Measurements from ENCODE around the gene KRTAP10-5. TPM values are rescaled to one million over a fixed set of nuclear protein-coding genes. Genes with fewer than 3 reads are reported as not detected.

The KRTAP10-5 gene
- polyA plus RNA-seq, 3 donors = not detected

DNA sequence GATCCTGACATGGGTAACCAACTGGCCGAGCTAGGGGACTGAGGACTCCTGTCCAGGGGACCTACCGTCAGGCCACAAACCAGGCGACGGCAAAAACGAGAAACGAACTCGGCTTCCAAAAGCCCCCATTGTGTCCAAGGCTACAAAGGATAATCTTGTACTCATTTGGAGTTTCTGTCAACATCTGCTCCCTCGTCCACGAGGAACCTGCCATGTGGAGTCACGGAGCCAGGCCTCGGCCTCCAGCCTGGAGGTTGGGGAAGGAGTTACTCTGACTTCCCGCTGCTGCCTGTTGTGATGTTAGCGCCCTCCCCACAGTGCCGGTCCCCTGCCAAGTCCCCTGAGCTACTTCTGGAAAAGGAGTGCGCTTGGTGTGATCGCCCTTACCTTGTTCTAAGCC, 47.7 kb downstream of the KRTAP10-5 start:
- DNase-seq (ENCODE audit: low read depth in 3 of 3, low spot score in 2 of 3) = no peak

DNA sequence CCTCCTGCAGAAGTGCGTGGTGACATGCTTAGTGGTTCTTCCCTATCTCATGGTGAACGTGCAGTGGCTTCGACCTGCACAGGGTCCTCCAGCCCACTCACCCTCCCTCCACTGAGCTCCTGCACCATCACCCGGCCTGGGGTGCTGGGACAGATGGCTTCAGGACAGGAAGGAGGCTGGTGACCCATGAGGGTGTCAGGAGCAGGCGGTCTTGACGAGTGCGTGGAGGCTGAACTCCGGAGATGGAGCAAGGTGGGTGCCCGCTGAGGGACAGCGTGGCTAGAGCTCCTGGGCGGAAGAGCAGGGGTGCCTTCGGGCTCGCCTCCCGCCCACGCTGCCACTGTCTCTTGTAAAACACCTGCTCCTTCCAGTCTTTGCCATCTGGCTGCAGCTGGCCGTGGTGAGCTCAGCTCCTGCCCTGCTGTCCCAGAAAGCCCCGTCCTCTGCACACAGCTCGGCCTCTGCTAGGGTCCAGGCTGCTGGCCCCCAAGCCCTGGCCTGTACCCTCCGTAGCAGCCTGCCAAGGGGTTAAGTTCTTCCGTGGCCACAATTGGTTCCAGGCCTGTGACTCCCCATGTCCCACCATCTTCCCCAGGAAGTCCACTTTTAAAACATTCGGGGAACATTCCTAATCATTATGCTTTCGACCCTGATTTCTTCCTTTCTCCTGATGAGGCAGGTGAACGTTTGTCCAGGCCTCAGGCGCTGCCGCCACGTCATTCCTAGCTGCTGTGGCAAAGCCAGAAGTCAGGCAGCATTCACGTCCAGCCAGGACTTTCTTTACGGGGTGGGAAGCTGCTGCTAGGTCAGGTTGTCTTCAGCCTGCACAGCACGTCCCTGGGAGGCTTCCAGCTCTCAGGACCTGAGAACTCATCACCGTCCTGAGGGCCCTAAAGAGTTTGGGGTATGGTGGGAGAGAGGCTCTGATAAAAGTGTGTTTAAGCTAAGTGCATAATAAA, 48.5 kb downstream of the KRTAP10-5 start:
- DNase-seq (ENCODE audit: low read depth in 3 of 3, low spot score in 2 of 3) = no peak

DNA sequence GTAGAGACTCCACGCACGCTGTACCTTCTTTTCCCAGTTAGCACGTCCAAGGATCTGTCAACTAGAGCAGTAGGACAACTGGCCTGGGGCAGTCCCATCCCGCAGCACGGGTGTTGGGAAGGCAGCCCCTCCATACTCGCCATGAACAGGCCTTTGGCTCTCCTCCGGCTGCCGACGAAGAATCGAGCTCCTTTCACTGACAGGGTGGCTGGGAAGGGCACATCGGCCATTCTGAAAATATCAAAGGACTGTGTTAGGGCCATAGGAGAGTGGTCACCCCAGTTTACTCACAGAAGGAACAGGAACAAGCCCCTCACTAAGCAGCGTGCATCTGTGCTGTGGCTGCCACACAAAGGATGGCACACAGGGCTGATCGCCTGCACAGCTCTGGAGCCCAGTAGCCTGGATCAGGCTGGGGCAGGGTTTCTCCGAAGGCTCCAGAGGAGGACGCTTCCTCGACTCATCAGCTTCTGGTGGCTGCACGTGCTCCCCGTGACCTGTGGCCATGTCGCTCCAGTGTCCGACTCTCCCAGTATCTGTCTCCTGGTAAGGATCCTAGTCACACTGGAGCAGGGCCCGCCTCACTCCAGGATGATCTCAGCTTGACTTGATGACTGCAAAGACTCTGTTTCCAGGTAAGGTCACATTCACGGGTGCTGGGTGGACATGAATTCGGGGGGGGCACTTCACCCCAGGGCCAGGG, 49.4 kb downstream of the KRTAP10-5 start:
- no peak for DNase-seq (ENCODE audit: low read depth in 3 of 3, low spot score in 2 of 3)

DNA sequence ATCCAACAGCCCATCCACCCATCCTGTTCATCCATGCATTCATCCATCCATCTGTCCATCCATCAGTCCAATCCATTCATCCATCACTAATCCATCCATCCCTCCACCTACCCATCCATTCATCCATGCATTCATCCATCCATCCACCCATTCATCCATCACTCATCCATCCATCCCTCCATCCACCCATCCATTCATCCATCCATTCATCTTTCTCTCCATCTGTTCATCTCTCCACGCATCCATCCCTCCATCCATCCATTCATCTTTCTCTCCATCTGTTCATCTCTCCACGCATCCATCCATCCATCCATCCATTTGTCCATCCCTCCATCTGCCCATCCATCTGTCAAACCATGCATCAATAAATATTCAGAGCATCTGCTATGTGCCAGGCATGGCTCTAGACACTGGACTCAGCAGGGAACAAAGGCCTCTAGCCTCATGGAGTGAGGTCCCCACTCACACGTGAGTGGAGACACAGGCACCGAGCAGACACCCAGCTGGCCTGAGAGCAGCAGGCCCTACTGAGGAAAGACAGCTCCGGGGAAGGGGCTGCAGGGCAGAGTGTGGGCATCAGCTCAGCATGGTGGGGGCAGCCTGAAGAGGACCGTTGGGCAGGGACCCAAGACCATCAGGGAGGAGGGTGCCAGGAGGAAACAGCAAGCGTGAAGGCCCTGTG, 50.0 kb downstream of the KRTAP10-5 start:
- DNase-seq (ENCODE audit: low read depth in 3 of 3, low spot score in 2 of 3) = no peak

DNA sequence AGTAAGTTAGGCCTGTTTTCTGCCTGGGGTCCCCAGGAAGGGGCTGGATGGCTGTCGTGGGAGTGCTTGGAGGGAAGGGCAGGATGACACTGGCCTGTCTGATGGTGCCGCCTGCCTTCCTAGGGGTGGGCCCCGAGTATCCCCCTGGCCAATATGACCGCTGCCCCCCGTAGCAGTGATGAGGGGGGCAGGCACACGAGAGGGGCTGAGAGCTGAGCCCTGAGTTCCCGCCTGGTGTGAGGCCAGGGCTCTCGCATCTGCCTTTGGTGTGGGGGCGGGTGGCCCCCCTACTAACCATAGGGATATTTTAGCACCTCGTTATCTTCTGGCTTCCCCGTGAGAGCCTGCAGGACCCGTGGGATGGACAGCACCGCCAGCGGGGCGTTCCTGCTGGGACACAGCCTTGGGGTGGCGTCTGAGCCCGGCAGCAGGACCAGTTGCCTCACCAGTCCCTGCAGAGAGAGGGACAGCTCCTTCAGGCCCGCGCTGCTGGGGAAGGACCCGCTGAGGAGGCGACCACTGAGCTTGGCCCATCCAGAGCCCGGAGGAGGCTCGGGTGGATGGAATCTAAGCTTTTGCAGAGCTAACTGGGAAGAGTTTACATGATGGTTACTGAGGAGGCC, 50.8 kb downstream of the KRTAP10-5 start:
- no peak for DNase-seq (ENCODE audit: low read depth in 3 of 3, low spot score in 2 of 3)

Other genes starting within 250 kb of the KRTAP10-5 start
- 10 to 100 TPM; 14.8 to 18.7 (median 15.4) TPM for gene CFAP410, start 241.2 kb downstream of the KRTAP10-5 start, polyA plus RNA-seq (ENCODE audit: insufficient read length in 3 of 3)
- gene TRPM2, start 227.0 kb downstream of the KRTAP10-5 start, polyA plus RNA-seq (ENCODE audit: insufficient read length in 3 of 3) = 1 to 10 TPM in 1 of 3 donors, under 1 TPM in 2; 0.75 to 1.1 (median 0.82) TPM
- gene LRRC3, start 125.1 kb downstream of the KRTAP10-5 start, polyA plus RNA-seq (ENCODE audit: insufficient read length in 3 of 3) = 1 to 10 TPM; 3.8 to 4.5 (median 4.2) TPM
- gene KRTAP10-1, start 40.4 kb downstream of the KRTAP10-5 start, polyA plus RNA-seq (ENCODE audit: insufficient read length in 3 of 3) = not detected
- not detected for gene KRTAP10-2, start 29.1 kb downstream of the KRTAP10-5 start, polyA plus RNA-seq (ENCODE audit: insufficient read length in 3 of 3)
- gene KRTAP10-3, start 21.8 kb downstream of the KRTAP10-5 start, polyA plus RNA-seq (ENCODE audit: insufficient read length in 3 of 3) = not detected
- gene KRTAP10-4, start 6.9 kb downstream of the KRTAP10-5 start, polyA plus RNA-seq (ENCODE audit: insufficient read length in 3 of 3) = not detected
- gene KRTAP10-6, start 11.9 kb upstream of the KRTAP10-5 start, polyA plus RNA-seq (ENCODE audit: insufficient read length in 3 of 3) = not detected
- gene KRTAP10-7, start 20.0 kb upstream of the KRTAP10-5 start, polyA plus RNA-seq (ENCODE audit: insufficient read length in 3 of 3) = under 1 TPM in 1 of 3 donors, not detected in 2; 0.08 TPM
- gene KRTAP10-8, start 31.5 kb upstream of the KRTAP10-5 start, polyA plus RNA-seq (ENCODE audit: insufficient read length in 3 of 3) = not detected
- gene KRTAP10-9, start 46.5 kb upstream of the KRTAP10-5 start, polyA plus RNA-seq (ENCODE audit: insufficient read length in 3 of 3) = not detected
- not detected for gene KRTAP10-10, start 56.8 kb upstream of the KRTAP10-5 start, polyA plus RNA-seq (ENCODE audit: insufficient read length in 3 of 3)
- gene KRTAP10-11, start 65.8 kb upstream of the KRTAP10-5 start, polyA plus RNA-seq (ENCODE audit: insufficient read length in 3 of 3) = not detected
- gene KRTAP12-4, start 74.1 kb upstream of the KRTAP10-5 start, polyA plus RNA-seq (ENCODE audit: insufficient read length in 3 of 3) = not detected
- gene KRTAP12-3, start 77.3 kb upstream of the KRTAP10-5 start, polyA plus RNA-seq (ENCODE audit: insufficient read length in 3 of 3) = not detected
- gene KRTAP12-2, start 86.3 kb upstream of the KRTAP10-5 start, polyA plus RNA-seq (ENCODE audit: insufficient read length in 3 of 3) = not detected
- not detected for gene KRTAP12-1, start 101.6 kb upstream of the KRTAP10-5 start, polyA plus RNA-seq (ENCODE audit: insufficient read length in 3 of 3)
- not detected for gene KRTAP10-12, start 116.6 kb upstream of the KRTAP10-5 start, polyA plus RNA-seq (ENCODE audit: insufficient read length in 3 of 3)
- under 1 TPM; 0.53 to 0.67 (median 0.62) TPM for gene TSPEAR, start 131.0 kb upstream of the KRTAP10-5 start, polyA plus RNA-seq (ENCODE audit: insufficient read length in 3 of 3)
- gene UBE2G2, start 221.2 kb upstream of the KRTAP10-5 start, polyA plus RNA-seq (ENCODE audit: insufficient read length in 3 of 3) = 10 to 100 TPM; 63.1 to 80.9 (median 80.6) TPM
- 100 to 1,000 TPM; 119 to 121 (median 119) TPM for gene SUMO3, start 237.5 kb upstream of the KRTAP10-5 start, polyA plus RNA-seq (ENCODE audit: insufficient read length in 3 of 3)